Muscle of arm (tissue), 12 donors: ENCODE results near the gene NHERF2. TPM values are rescaled to one million over a fixed set of nuclear protein-coding genes. Genes with fewer than 3 reads are reported as not detected.

Experiments
- polyA plus RNA-seq, 12 donors: library from polyadenylated mRNA; unstranded; fragments of 120-200 nt; gene quantifications; one replicate each; pipeline ENCODE4 v1.2.1, GENCODE V29; 2013; ENCODE audit not compliant: insufficient read length in 12 of 12

The NHERF2 gene
- polyA plus RNA-seq, 12 donors: 26.8 to 55.1 (median 36.1) TPM; not detected in 1

Other genes starting within 250 kb of the NHERF2 start
- 10 to 100 TPM in 11 of 12 donors, not detected in 1; 16.2 to 30.8 (median 22.0) TPM for gene SPSB3, start 244.3 kb upstream of the NHERF2 start, polyA plus RNA-seq
- gene NUBP2, start 243.9 kb upstream of the NHERF2 start, polyA plus RNA-seq: 10 to 100 TPM in 11 of 12 donors, not detected in 1; 30.4 to 52.7 (median 33.3) TPM
- gene IGFALS, start 233.2 kb upstream of the NHERF2 start, polyA plus RNA-seq: under 1 TPM in 10 of 12 donors, not detected in 2; 0.10 to 0.87 (median 0.21) TPM
- gene HAGH, start 200.1 kb upstream of the NHERF2 start, polyA plus RNA-seq: 10 to 100 TPM in 11 of 12 donors, not detected in 1; 27.4 to 49.0 (median 31.7) TPM
- gene FAHD1, start 199.7 kb upstream of the NHERF2 start, polyA plus RNA-seq: 10 to 100 TPM in 11 of 12 donors, not detected in 1; 13.6 to 24.4 (median 18.0) TPM
- gene MEIOB, start 154.7 kb upstream of the NHERF2 start, polyA plus RNA-seq: 1 to 10 TPM in 2 of 12 donors, under 1 TPM in 8, not detected in 2; 0.08 to 3.0 (median 0.69) TPM
- 10 to 100 TPM in 1 of 12 donors, 1 to 10 TPM in 1, under 1 TPM in 2, not detected in 8; 0.15 to 14.3 (median 2.1) TPM for gene HS3ST6, start 108.5 kb upstream of the NHERF2 start, polyA plus RNA-seq
- gene MSRB1, start 83.7 kb upstream of the NHERF2 start, polyA plus RNA-seq: 10 to 100 TPM in 11 of 12 donors, not detected in 1; 14.2 to 50.0 (median 27.8) TPM
- gene RPL3L, start 72.2 kb upstream of the NHERF2 start, polyA plus RNA-seq: 10 to 100 TPM in 11 of 12 donors, not detected in 1; 12.8 to 93.9 (median 35.0) TPM
- 100 to 1,000 TPM in 9 of 12 donors, 10 to 100 TPM in 2, not detected in 1; 95.8 to 145 (median 117) TPM for gene NDUFB10, start 67.4 kb upstream of the NHERF2 start, polyA plus RNA-seq
- gene RPS2, start 62.1 kb upstream of the NHERF2 start, polyA plus RNA-seq: 1,000 to 10,000 TPM; 2,162 to 3,862 (median 3,028) TPM
- gene RNF151, start 60.0 kb upstream of the NHERF2 start, polyA plus RNA-seq: not detected
- gene TBL3, start 54.8 kb upstream of the NHERF2 start, polyA plus RNA-seq: 10 to 100 TPM in 11 of 12 donors, not detected in 1; 16.7 to 31.5 (median 21.7) TPM
- 1 to 10 TPM in 3 of 12 donors, under 1 TPM in 6, not detected in 3; 0.38 to 1.4 (median 0.74) TPM for gene NOXO1, start 45.4 kb upstream of the NHERF2 start, polyA plus RNA-seq
- 10 to 100 TPM in 11 of 12 donors, not detected in 1; 10.9 to 40.2 (median 15.1) TPM for gene GFER, start 42.7 kb upstream of the NHERF2 start, polyA plus RNA-seq
- 1 to 10 TPM in 4 of 12 donors, under 1 TPM in 6, not detected in 2; 0.25 to 1.5 (median 0.86) TPM for gene SYNGR3, start 36.9 kb upstream of the NHERF2 start, polyA plus RNA-seq
- gene ZNF598, start 17.1 kb upstream of the NHERF2 start, polyA plus RNA-seq: 10 to 100 TPM in 11 of 12 donors, not detected in 1; 13.6 to 32.2 (median 18.6) TPM
- gene NPW, start 7.1 kb upstream of the NHERF2 start, polyA plus RNA-seq: 1 to 10 TPM in 8 of 12 donors, under 1 TPM in 2, not detected in 2; 0.56 to 3.1 (median 1.5) TPM
- 10 to 100 TPM in 7 of 12 donors, 1 to 10 TPM in 4, not detected in 1; 8.4 to 35.5 (median 10.6) TPM for gene NTHL1, start 20.9 kb downstream of the NHERF2 start, polyA plus RNA-seq
- 1,000 to 10,000 TPM in 1 of 12 donors, 100 to 1,000 TPM in 1, 10 to 100 TPM in 10; 62.0 to 1,357 (median 75.2) TPM for gene TSC2, start 21.1 kb downstream of the NHERF2 start, polyA plus RNA-seq
- 100 to 1,000 TPM in 7 of 12 donors, 10 to 100 TPM in 4, not detected in 1; 85.8 to 199 (median 121) TPM for gene PKD1, start 109.0 kb downstream of the NHERF2 start, polyA plus RNA-seq
- gene RAB26, start 121.7 kb downstream of the NHERF2 start, polyA plus RNA-seq: 1 to 10 TPM in 3 of 12 donors, under 1 TPM in 7, not detected in 2; 0.27 to 1.9 (median 0.78) TPM
- 10 to 100 TPM in 11 of 12 donors, not detected in 1; 28.9 to 60.7 (median 45.0) TPM for gene TRAF7, start 128.9 kb downstream of the NHERF2 start, polyA plus RNA-seq
- gene CASKIN1, start 169.7 kb downstream of the NHERF2 start, polyA plus RNA-seq: 1 to 10 TPM in 10 of 12 donors, not detected in 2; 1.3 to 4.1 (median 2.1) TPM
- gene MLST8, start 178.6 kb downstream of the NHERF2 start, polyA plus RNA-seq: 10 to 100 TPM in 11 of 12 donors, not detected in 1; 26.6 to 47.2 (median 30.3) TPM
- 10 to 100 TPM in 1 of 12 donors, 1 to 10 TPM in 10, not detected in 1; 3.2 to 14.8 (median 5.2) TPM for gene BRICD5, start 184.0 kb downstream of the NHERF2 start, polyA plus RNA-seq
- 10 to 100 TPM in 10 of 12 donors, 1 to 10 TPM in 1, not detected in 1; 8.8 to 25.3 (median 12.4) TPM for gene PGP, start 187.9 kb downstream of the NHERF2 start, polyA plus RNA-seq
- gene E4F1, start 196.7 kb downstream of the NHERF2 start, polyA plus RNA-seq: 10 to 100 TPM in 10 of 12 donors, 1 to 10 TPM in 1, not detected in 1; 9.7 to 19.9 (median 11.6) TPM
- gene DNASE1L2, start 209.5 kb downstream of the NHERF2 start, polyA plus RNA-seq: under 1 TPM in 10 of 12 donors, not detected in 2; 0.47 to 1.00 (median 0.72) TPM
- gene ECI1, start 224.7 kb downstream of the NHERF2 start, polyA plus RNA-seq: 10 to 100 TPM in 11 of 12 donors, not detected in 1; 27.7 to 56.2 (median 43.9) TPM
- 100 to 1,000 TPM in 11 of 12 donors, not detected in 1; 151 to 206 (median 167) TPM for gene RNPS1, start 241.2 kb downstream of the NHERF2 start, polyA plus RNA-seq